Neural cell (in vitro differentiated cells): ENCODE data around the gene CACNA1I.

Experiments used
- CTCF ChIP-seq: fragments of 450-650 bp; IDR thresholded peaks from 2 replicates; pipeline ENCODE4 v1.5.1; 2014; ENCODE audit warnings: antibody characterized with exemption, mild to moderate bottlenecking, moderate library complexity; ENCODE audit not compliant: poor library complexity, severe bottlenecking
- MXI1 ChIP-seq: fragments of 450-650 bp; conservative IDR thresholded peaks from 2 replicates; pipeline ENCODE4 v1.6.1; 2014; ENCODE audit warnings: antibody characterized with exemption, mild to moderate bottlenecking; ENCODE audit not compliant: poor library complexity, severe bottlenecking
- POLR2AphosphoS5 ChIP-seq: IDR thresholded peaks from 2 replicates; pipeline ENCODE4 v1.6.1; 2012
- RAD21 ChIP-seq: fragments of 450-650 bp; conservative IDR thresholded peaks from 2 replicates; pipeline ENCODE4 v1.6.1; 2014; ENCODE audit warnings: antibody characterized with exemption, mild to moderate bottlenecking, moderate library complexity
- REST ChIP-seq: IDR thresholded peaks from 2 replicates; pipeline ENCODE4 v1.6.1; 2012; ENCODE audit warnings: borderline replicate concordance
- SMC3 ChIP-seq: fragments of 450-650 bp; conservative IDR thresholded peaks from 2 replicates; pipeline ENCODE4 v1.6.1; 2014; ENCODE audit warnings: antibody characterized with exemption, mild to moderate bottlenecking, moderate library complexity; ENCODE audit not compliant: poor library complexity
- TAF1 ChIP-seq: IDR thresholded peaks from 2 replicates; pipeline ENCODE4 v1.6.1; 2012; ENCODE audit warnings: low read depth

GRCh38 chr22:39577366-39577765 lies 6.8 kb downstream of the CACNA1I start:
- no peak for TF ChIP-seq CTCF
- TF ChIP-seq MXI1: no peak
- TF ChIP-seq REST: no peak
- TF ChIP-seq TAF1: no peak
- no peak for TF ChIP-seq RAD21
- TF ChIP-seq POLR2AphosphoS5: no peak
- TF ChIP-seq SMC3: no peak
